GM12864 (cell line): Measurements from ENCODE around the gene ALPL.
A peak's percentile ranks its signal among the peaks of the same experiment; 100 is the strongest.

Experiments used
- DNase-seq: peaks from one replicate; pipeline ENCODE4 v3.0.0-alpha.2; 2011; ENCODE audit warnings: low read depth
- H3K4me3 ChIP-seq: 2 replicates; pipeline ENCODE4 v1.5.1; 2011; ENCODE audit warnings: mild to moderate bottlenecking, low read depth, low read length, control low read depth
- TF ChIP-seq, protein P1 (sequence below): IDR thresholded peaks from 2 replicates; pipeline ENCODE4 v1.5.1; 2011; ENCODE audit warnings: low read depth, mild to moderate bottlenecking, moderate library complexity, low read length, control low read depth, inconsistent platforms; ENCODE audit errors: missing control alignments

ALPL gene

DNA sequence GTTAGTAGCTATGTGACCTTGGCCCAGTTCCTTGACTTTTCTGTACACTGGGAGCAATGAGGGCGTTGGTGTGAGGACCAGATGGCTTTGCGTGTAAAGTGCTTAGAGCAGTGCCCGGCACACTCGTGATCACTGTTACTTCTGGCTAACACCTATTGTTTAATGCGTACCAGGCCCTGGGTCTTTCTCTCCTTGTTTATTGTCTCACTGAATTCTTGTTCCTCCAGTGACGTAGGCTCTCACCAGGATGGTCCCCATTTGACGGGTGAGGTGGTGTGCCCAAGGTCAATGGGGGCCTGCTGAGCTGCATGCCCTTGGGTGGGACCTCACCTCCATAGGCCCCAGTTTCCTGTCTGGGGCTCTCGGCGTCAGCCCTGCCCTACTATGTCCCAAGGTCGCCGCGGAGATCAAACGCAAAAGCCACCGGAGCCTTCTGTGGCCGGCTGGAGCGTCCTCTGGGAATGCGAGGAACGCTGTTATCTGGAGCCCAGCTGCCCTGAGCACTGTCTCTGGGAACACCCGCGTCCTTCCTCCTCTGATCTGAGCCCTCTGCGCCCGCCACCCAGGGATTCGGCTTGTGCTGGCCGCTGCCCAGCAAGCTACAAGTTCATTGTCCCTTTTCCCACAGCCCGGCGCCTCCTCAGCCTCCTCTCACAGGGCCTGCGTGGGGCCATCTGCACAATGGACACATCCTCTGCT, 28.9 kb downstream of the ALPL start:
- DNase-seq: no peak
- TF ChIP-seq, protein P1, sequence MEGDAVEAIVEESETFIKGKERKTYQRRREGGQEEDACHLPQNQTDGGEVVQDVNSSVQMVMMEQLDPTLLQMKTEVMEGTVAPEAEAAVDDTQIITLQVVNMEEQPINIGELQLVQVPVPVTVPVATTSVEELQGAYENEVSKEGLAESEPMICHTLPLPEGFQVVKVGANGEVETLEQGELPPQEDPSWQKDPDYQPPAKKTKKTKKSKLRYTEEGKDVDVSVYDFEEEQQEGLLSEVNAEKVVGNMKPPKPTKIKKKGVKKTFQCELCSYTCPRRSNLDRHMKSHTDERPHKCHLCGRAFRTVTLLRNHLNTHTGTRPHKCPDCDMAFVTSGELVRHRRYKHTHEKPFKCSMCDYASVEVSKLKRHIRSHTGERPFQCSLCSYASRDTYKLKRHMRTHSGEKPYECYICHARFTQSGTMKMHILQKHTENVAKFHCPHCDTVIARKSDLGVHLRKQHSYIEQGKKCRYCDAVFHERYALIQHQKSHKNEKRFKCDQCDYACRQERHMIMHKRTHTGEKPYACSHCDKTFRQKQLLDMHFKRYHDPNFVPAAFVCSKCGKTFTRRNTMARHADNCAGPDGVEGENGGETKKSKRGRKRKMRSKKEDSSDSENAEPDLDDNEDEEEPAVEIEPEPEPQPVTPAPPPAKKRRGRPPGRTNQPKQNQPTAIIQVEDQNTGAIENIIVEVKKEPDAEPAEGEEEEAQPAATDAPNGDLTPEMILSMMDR: no peak
- no peak overlapping the region for H3K4me3 ChIP-seq

DNA sequence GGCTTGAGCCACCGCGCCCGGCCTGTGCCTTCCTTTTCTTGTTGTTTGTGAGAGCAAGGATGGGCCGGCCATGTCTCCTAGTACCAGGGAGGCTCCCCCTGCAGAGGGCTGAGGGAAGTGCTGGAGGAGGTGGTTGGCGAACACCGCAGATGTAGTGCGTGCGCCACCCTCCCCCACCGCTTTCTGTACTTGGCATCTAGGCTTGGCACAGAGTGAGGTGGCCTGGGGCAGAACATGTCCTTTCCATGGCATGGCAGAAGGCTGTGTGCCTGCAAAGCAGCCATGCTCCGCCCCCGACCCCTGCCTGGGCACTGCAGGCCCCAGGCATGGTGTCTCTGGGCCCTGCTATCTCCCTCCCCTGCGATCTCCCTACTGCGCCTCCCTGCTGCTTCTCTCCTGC, 30.7 kb downstream of the ALPL start:
- no peak for DNase-seq
- TF ChIP-seq, protein P1: peak; percentile 17
- no peak overlapping the region for H3K4me3 ChIP-seq

DNA sequence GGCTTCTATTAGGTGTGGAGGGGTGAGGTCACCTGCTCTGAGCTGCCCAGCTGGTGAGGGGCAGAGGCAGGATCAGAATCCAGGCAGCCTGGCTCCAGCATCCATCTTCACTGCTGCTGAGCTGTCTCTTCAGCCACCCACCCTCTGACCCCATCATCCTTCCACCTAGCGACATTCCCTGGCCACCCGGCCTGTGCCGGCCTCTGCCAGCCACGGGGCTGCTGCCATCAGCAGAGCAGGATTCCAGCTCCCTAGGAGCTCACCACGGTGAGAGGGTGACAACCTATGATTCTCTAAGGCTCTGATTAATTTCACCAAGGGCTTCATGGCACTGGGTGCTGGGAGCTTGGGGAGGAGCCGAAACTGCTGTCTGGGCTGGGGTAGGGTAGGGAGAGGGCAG, 32.1 kb downstream of the ALPL start:
- no peak for DNase-seq
- TF ChIP-seq, protein P1: no peak
- no peak overlapping the region for H3K4me3 ChIP-seq

DNA sequence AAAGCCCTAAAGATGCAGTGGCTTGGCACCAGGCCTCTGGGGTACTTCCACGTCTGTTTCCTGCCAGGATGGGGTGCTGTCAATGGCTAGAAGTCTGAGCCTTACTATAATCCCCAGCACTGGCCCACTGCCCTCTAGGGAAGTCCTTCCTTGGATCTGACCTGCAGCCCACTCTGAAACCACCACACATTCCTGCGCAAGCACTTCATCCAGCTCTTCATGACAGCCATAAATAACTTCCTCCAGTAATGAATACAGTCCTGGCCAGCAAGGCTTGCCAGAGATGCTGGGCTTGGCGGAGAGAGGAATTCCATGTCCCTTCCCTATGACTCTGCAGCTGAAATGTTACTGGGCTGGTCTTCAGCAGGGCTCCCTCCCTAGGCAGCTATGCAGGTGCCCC, 32.6 kb downstream of the ALPL start:
- DNase-seq: no peak
- no peak overlapping the region for H3K4me3 ChIP-seq
- TF ChIP-seq, protein P1: no peak

DNA sequence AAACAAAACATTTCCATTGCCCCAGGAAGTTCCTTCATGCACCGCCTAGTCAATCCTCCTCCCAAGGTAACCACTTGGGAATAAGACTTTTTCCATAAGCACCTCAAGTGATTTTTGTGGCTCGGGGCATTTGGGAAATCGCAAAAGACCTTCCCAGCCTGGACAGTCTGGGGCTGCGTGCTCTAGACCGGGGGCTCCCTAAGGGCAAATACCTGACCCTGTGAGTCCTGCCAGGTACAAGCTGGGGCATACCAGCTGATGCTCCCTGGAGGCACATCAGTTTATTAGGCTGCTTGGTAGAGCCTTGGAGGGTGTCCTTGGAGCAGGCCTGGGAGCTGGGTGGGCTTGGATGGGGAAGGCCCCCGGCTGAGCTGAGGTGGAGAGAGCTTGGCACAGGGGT, 34.4 kb downstream of the ALPL start:
- DNase-seq: no peak
- no peak overlapping the region for H3K4me3 ChIP-seq
- TF ChIP-seq, protein P1: no peak

DNA sequence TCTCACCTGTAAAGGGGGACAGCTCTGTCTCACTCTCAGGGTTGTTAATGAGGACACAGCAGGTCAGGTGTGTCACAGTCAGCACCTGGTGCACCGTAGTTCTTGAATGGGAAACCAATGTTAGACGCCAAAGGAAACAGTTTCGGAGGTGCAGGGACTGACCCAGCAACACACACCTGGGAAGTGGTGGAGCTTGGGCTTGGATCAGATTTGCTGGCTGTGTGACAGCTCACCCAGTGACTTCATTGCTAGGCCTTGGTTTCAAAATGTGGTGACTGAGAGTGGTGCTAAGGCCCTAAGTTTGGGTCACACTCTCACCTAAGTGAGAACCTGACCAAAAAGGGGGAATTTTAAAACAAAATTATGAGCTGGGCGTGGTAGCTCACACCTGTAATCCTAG, 34.9 kb downstream of the ALPL start:
- TF ChIP-seq, protein P1: no peak
- no peak for DNase-seq
- no peak overlapping the region for H3K4me3 ChIP-seq
